ENCODE data around the gene AIRE. TPM values are rescaled to one million over a fixed set of nuclear protein-coding genes. Genes with fewer than 3 reads are reported as not detected.

The AIRE gene
- total RNA-seq, 4 donors from 2014 or later = 1.7 TPM; not detected in 3

DNA sequence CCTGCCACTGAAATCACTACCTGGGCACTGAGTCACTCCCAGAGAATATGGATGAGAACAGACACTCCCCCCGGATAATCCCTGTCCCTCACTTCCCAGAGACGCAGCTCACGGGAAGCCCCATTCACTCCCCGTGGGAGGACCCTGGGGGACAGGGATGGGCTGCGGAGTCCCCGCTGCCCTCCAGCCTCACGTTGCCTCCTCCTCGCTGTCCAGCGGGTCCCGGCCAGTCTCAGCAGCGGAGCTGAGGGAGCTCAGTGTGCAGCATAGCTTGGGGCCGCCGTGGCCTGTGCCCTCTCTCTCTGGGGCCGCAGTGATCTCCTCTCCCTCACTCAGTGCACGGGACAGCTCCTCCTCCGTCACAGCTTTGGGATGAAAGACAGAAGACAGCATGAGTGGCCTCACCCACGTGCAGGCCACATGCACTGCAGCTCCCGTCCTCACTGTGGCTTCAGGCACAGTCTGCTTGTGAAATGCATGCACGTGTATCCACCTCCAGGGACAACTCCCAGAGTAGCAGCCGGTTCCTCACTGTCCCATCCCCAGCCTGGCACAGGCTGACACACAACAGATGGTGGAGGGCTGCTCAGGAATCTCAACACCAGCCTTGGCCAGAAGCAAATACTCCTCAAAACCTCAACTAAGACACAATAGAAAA, 46.1 kb downstream of the AIRE start:
- no peaks in the 10 kb centered on the region for H3K4me1 ChIP-seq
- no peak for TF ChIP-seq POLR2A (IDR thresholded peaks at IDR 0.05)
- TF ChIP-seq, protein P1, sequence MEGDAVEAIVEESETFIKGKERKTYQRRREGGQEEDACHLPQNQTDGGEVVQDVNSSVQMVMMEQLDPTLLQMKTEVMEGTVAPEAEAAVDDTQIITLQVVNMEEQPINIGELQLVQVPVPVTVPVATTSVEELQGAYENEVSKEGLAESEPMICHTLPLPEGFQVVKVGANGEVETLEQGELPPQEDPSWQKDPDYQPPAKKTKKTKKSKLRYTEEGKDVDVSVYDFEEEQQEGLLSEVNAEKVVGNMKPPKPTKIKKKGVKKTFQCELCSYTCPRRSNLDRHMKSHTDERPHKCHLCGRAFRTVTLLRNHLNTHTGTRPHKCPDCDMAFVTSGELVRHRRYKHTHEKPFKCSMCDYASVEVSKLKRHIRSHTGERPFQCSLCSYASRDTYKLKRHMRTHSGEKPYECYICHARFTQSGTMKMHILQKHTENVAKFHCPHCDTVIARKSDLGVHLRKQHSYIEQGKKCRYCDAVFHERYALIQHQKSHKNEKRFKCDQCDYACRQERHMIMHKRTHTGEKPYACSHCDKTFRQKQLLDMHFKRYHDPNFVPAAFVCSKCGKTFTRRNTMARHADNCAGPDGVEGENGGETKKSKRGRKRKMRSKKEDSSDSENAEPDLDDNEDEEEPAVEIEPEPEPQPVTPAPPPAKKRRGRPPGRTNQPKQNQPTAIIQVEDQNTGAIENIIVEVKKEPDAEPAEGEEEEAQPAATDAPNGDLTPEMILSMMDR (IDR thresholded peaks at IDR 0.05) = no peak
- no peaks in the 10 kb centered on the region for H3K27me3 ChIP-seq
- DNase-seq = no peak
- no peaks in the 10 kb centered on the region for H3K9me3 ChIP-seq
- no peak overlapping the region for H3K27ac ChIP-seq
- no peak overlapping the region for H3K4me3 ChIP-seq
- H3K36me3 ChIP-seq = peaks cover 0 to 38% (median 0%) of the 10 kb centered on the region in 3 donors

DNA sequence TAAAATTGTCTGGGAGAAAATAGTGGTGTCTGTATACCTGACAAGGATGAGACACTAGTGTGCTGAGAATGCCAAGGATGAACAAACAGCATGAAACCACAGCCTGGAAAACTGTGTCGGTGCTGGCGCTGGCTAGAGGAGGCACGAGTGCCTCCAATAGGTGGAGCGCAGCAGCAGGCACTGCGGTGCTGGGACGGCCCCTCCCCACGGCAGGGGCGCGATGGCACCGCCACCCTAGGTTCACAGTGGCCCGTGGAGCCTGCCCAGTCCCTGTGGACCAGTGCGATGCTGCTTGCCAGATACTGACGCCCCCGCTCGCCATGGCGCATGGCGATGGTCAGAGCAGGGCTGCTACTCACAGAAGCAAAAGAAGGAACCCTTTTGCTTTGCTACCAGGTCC, 46.7 kb downstream of the AIRE start:
- Histone ChIP-seq H3K36me3 (peaks cover 0 to 32% (median 0%) of the 10 kb centered on the region in 3 donors), H3K9me3 (no peaks in the 10 kb centered on the region), H3K27me3 (no peaks in the 10 kb centered on the region), H3K27ac (no peak overlapping the region), H3K4me1 (peaks cover 0 to 1% (median 0%) of the 10 kb centered on the region in 4 donors), H3K4me3 (no peak overlapping the region)
- no peak for TF ChIP-seq POLR2A (IDR thresholded peaks at IDR 0.05)
- TF ChIP-seq, protein P1 (IDR thresholded peaks at IDR 0.05) = no peak
- DNase-seq = no peak

DNA sequence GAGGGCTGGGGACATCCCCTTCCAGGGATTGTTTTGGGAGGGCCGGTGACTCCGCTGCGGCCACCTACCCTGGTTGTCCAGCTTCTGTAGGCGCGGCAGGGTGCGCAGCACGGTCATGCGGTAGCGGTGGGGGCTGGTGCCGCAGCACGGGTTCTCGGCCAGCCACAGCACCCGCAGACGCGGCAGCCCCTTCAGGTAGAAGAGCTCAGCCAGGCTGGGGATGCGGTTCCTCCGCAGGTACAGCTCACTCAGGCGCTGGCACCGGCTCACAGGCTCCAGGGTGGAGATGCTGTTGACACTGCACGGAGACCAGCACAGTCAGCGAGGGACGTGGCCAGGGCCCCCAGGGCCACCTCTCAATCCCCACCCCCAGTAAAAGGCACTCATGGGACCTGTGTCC, 47.3 kb downstream of the AIRE start:
- Histone ChIP-seq H3K27me3 (no peaks in the 10 kb centered on the region), H3K27ac (no peak overlapping the region), H3K4me1 (peaks cover 0 to 7% (median 0%) of the 10 kb centered on the region in 4 donors), H3K4me3 (no peak overlapping the region), H3K36me3 (peaks cover 0 to 26% (median 0%) of the 10 kb centered on the region in 3 donors), H3K9me3 (no peaks in the 10 kb centered on the region)
- TF ChIP-seq POLR2A (IDR thresholded peaks at IDR 0.05) = no peak
- TF ChIP-seq, protein P1 (IDR thresholded peaks at IDR 0.05) = no peak
- no peak for DNase-seq

DNA sequence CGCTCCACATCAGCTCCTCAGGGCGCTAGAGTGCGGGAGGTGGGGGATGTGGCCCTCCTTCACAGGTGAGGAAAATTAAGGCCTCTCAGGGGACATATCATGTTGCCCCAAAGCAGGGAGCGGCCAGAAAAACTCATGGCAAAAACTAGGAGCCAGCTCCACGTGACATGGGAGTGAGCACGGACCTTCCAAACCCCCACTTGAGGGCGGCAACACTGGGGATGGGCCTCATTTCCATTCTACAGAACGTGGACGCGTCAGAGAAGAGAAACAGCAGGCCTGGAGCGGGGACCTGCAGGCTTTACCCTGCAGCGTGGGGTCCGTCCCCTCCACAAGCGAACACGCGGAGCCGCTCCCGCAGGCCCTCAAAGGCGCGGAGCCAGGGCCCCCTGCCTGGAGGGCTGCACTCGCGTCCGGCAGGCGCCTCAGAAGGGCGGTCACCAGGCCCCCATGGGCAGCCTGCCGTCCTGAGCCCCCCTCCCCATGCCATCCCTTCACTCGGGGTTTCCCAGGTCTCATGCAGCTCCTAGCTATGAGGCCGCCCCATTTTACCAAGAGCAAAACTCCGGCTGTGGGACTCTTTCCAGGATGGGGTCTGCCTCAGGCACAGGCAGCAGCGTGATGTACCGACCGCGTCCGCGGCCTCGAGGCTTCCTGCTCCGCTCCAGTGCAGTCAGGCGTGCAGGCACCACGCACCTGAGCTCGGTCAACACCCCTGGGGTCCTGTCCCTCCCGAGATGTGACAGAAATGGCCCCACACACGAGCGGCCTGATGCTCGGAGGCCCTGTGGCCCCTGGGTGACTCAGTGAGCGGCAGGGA, 48.0 kb downstream of the AIRE start:
- H3K27ac ChIP-seq = no peak overlapping the region
- no peaks in the 10 kb centered on the region for H3K27me3 ChIP-seq
- TF ChIP-seq, protein P1 (IDR thresholded peaks at IDR 0.05) = no peak
- TF ChIP-seq POLR2A (IDR thresholded peaks at IDR 0.05) = no peak
- no peak for DNase-seq
- peaks cover 0 to 26% (median 0%) of the 10 kb centered on the region in 3 donors for H3K36me3 ChIP-seq
- peaks cover 0 to 9% (median 0%) of the 10 kb centered on the region in 4 donors for H3K4me1 ChIP-seq
- H3K4me3 ChIP-seq = no peak overlapping the region
- H3K9me3 ChIP-seq = no peaks in the 10 kb centered on the region

DNA sequence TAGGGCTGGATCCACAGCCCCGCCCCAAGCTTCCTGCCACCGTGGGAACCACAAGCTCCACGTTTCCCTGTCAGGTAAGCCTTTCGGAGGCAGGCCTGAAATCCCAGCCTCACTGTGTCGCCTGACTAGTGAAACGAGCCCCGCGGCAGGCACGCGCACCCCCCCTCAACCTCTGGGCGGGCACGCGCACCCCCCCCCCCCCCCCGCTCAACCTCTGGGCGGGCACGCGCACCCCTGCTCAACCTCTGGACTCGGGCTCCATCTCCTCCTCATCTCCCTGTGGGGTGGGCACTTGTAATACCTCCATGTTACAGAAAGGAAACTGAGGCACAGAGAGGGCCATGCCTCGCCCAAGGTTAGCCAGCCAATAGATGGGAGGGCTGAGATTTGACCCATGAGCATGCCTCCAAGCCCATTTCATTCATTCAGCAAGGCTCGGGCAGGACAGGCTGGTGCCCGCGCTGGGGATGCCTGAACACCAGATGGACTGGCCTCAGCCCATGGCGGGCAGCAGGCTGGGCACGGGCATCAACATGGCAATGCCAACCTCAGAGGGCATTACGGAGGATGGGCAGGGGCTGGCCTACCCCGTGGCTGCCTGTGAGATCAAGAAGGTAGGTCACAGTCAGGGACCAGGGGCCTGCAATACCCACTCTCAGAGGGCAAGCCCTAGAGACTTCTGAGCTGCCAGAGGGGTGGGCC, 48.8 kb downstream of the AIRE start:
- Histone ChIP-seq H3K27me3 (no peaks in the 10 kb centered on the region), H3K9me3 (no peaks in the 10 kb centered on the region), H3K36me3 (peaks cover 0 to 26% (median 0%) of the 10 kb centered on the region in 3 donors), H3K4me1 (peaks cover 0 to 9% (median 0%) of the 10 kb centered on the region in 4 donors), H3K4me3 (no peak overlapping the region), H3K27ac (no peak overlapping the region)
- TF ChIP-seq POLR2A (IDR thresholded peaks at IDR 0.05) = no peak
- TF ChIP-seq, protein P1 (IDR thresholded peaks at IDR 0.05) = no peak
- no peak for DNase-seq
